Kidney (tissue), 14 donors: ENCODE results near the gene NAV3. TPM values are rescaled to one million over a fixed set of nuclear protein-coding genes. Genes with fewer than 3 reads are reported as not detected.

Source experiments
- DNase-seq, 5 donors: peaks; one replicate each; pipeline ENCODE4 v3.0.0-alpha.2; 2013 to 2020
- FAIRE-seq: peaks from 2 replicates; lab custom pipeline; 2012; peaks lifted over from hg19 to GRCh38; lab: Jason Lieb, UNC
- H3K27ac ChIP-seq, 2 donors: one replicate each; pipeline ENCODE4 v1.7.0; 2013; ENCODE audit warnings: low read depth in 2 of 2, low read length in 2 of 2, inconsistent platforms in 1 of 2
- H3K27me3 ChIP-seq: one replicate; pipeline ENCODE4 v1.7.1; 2013; ENCODE audit warnings: low read length, inconsistent platforms; ENCODE audit not compliant: control insufficient read depth, insufficient read depth
- H3K36me3 ChIP-seq, 3 donors: one replicate each; pipeline versions ENCODE4 v1.7.0 to v1.7.1; 2013; ENCODE audit warnings: low read length in 3 of 3, control low read depth in 1 of 3, inconsistent platforms in 1 of 3; ENCODE audit not compliant: insufficient read depth in 3 of 3, control insufficient read depth in 2 of 3
- H3K4me1 ChIP-seq, 3 donors: one replicate each; pipeline versions ENCODE4 v1.7.0 to v1.7.1; 2013; ENCODE audit warnings: low read length in 3 of 3, inconsistent platforms in 1 of 3, low read depth in 1 of 3; ENCODE audit not compliant: control insufficient read depth in 2 of 3, insufficient read depth in 2 of 3
- H3K4me3 ChIP-seq, 3 donors: one replicate each; pipeline versions ENCODE4 v1.7.0 to v1.8.1; 2013; ENCODE audit warnings: low read length in 3 of 3, control low read depth in 1 of 3, inconsistent platforms in 1 of 3
- H3K9ac ChIP-seq, 3 donors: one replicate each; pipeline versions ENCODE4 v1.7.0 to v1.7.1; 2013; ENCODE audit warnings: low read length in 3 of 3, control low read depth in 1 of 3, inconsistent platforms in 1 of 3
- H3K9me3 ChIP-seq, 3 donors: one replicate each; pipeline versions ENCODE4 v1.7.0 to v1.7.1; 2013; ENCODE audit warnings: low read length in 3 of 3, control low read depth in 1 of 3, inconsistent platforms in 1 of 3; ENCODE audit not compliant: control insufficient read depth in 2 of 3, insufficient read depth in 1 of 3
- intact Hi-C: fragments of 100-400 bp; cut with DNase I; formaldehyde crosslinking; loops from one replicate; pipeline ENCODE4 v1.11.1; 2022
- polyA plus RNA-seq: library from polyadenylated mRNA; stranded (reverse); fragments of 350-450 nt; fragmentation: Illumina TruSeq; extraction: RNeasy Lipid Tissue Mini Kit (QIAGEN cat#74804); gene quantifications from one replicate; pipeline ENCODE4 v1.2.3, GENCODE V29; 2014; ENCODE audit warnings: low read depth, low replicate concordance; ENCODE audit not compliant: insufficient read depth
- total RNA-seq: library from RNA; stranded (reverse); fragmentation: NEBNext Ultra II Directional; extraction: Animal tissue kit (Norgen Biotek cat#: 25700); gene quantifications from one replicate; pipeline ENCODE4 v1.2.1, GENCODE V29; 2021
- TF ChIP-seq, protein P1 (sequence below): IDR thresholded peaks from 3 replicates; pipeline ENCODE4 v1.5.1; 2012; ENCODE audit warnings: mild to moderate bottlenecking, moderate library complexity, borderline replicate concordance; ENCODE audit not compliant: insufficient read depth; ENCODE audit errors: extremely low read depth
- donor health status: control.
- donor health status: control.
- donor health status: control.
- donor health status: control.
- donor health status: control.
- donor health status: DM: yes; HTN: yes; CAD: no.
- donor health status: Normal renal cell carcinoma (clear cell type).

The NAV3 gene
- total and polyA plus RNA-seq, 2 donors from 2014 or later = 0.34 to 4.5 TPM

DNA sequence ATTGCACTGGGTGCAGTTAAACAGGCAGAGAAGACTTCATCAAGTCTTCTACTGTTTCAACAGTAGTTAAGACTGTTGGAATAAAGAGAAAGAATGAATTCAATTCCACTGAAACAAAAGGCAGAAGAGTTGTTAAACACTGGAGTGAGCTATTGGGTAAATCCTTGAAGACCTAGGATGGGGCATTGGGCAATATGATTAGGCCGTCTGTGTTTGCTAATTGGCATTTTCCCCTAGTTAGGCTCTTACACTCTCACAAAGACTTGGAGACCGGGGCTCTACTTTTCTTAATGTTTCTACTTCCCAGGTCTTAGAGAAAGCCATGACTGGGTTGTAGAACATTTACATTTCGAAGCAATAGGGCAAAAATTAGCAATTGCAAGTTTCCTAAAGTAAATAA lies 402.1 kb downstream of the NAV3 start:
- no peaks in the 10 kb centered on the region for H3K27me3 ChIP-seq
- FAIRE-seq (no peak), DNase-seq (no peak)
- no peaks in the 10 kb centered on the region for H3K36me3 ChIP-seq
- H3K4me1 ChIP-seq = no peaks in the 10 kb centered on the region
- TF ChIP-seq, protein P1, sequence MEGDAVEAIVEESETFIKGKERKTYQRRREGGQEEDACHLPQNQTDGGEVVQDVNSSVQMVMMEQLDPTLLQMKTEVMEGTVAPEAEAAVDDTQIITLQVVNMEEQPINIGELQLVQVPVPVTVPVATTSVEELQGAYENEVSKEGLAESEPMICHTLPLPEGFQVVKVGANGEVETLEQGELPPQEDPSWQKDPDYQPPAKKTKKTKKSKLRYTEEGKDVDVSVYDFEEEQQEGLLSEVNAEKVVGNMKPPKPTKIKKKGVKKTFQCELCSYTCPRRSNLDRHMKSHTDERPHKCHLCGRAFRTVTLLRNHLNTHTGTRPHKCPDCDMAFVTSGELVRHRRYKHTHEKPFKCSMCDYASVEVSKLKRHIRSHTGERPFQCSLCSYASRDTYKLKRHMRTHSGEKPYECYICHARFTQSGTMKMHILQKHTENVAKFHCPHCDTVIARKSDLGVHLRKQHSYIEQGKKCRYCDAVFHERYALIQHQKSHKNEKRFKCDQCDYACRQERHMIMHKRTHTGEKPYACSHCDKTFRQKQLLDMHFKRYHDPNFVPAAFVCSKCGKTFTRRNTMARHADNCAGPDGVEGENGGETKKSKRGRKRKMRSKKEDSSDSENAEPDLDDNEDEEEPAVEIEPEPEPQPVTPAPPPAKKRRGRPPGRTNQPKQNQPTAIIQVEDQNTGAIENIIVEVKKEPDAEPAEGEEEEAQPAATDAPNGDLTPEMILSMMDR = no peak
- H3K27ac ChIP-seq = no peak overlapping the region
- no peaks in the 10 kb centered on the region for H3K9me3 ChIP-seq
- H3K4me3 ChIP-seq = no peak overlapping the region
- H3K9ac ChIP-seq = no peak overlapping the region
- intact Hi-C loops = no loop called here

DNA sequence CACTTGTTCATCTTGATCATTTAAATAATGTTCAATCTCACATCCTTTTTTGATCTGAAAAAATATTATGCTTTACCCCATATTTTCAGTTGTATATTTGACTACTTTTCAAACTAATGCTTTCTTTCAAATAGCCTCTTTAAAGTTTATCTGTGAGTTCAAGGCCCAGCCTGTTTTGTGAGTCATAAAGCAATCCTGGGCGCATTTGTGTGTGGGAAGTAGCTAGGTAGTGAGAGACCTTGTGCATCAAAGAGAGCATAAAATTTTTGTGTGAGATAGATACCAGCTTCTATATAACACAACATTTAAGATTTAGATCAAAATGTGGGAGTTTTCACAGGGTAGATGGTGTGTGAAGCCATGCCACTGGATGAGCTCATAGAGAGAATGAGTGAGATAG lies 405.6 kb downstream of the NAV3 start:
- intact Hi-C loops = no loop called here
- TF ChIP-seq, protein P1 = no peak
- Histone ChIP-seq H3K9ac (no peak overlapping the region), H3K27ac (no peak overlapping the region), H3K4me3 (no peak overlapping the region), H3K9me3 (no peaks in the 10 kb centered on the region), H3K36me3 (no peaks in the 10 kb centered on the region), H3K4me1 (no peaks in the 10 kb centered on the region), H3K27me3 (no peaks in the 10 kb centered on the region)
- DNase-seq (no peak), FAIRE-seq (no peak)

DNA sequence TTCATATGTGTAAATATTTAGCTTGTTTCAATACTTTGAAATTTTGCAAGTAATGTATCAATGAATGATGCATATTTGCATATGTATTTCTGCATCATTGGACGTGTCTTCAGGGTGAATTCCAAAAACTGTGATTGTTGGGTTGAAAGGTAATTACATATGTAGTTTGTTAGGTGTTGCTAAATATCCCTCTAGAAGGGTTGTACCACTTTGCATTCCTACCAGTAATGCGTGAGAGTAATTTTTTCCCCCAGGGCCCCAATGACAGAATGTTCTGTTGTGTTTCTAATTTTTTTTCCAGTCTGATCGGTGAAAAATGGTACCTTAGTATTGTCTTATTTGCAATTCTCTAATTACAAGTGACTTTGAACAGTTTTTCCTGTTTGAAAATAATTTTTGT lies 408.9 kb downstream of the NAV3 start:
- intact Hi-C loops = no loop called here
- Histone ChIP-seq H3K27me3 (no peaks in the 10 kb centered on the region), H3K9ac (no peak overlapping the region), H3K4me3 (no peak overlapping the region), H3K4me1 (no peaks in the 10 kb centered on the region), H3K9me3 (no peaks in the 10 kb centered on the region), H3K27ac (no peak overlapping the region), H3K36me3 (no peaks in the 10 kb centered on the region)
- TF ChIP-seq, protein P1 = no peak
- no peak for DNase-seq
- FAIRE-seq = no peak

DNA sequence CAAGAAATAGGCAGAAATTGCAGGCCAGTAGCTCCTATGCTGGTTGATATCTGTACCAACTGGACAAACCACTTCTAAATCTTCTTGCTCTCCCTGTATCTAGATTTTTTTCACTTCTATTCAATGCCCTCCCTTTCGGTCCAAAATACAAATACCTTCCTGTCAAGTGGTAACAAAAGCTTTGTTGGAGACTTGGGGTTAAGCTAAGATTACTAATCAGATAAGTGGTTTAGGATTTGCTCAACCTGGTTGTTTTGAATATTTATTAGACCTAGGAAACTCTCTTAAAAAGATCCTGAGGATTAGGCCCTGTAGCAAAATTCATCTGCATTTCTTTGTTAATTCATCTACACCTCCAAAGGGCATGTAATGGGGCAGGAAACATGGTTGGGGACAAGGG lies 410.1 kb downstream of the NAV3 start:
- DNase-seq (no peak), FAIRE-seq (no peak)
- TF ChIP-seq, protein P1 = no peak
- Histone ChIP-seq H3K36me3 (no peaks in the 10 kb centered on the region), H3K9me3 (no peaks in the 10 kb centered on the region), H3K27me3 (no peaks in the 10 kb centered on the region), H3K4me3 (no peak overlapping the region), H3K9ac (no peak overlapping the region), H3K4me1 (no peaks in the 10 kb centered on the region), H3K27ac (no peak overlapping the region)
- intact Hi-C loops = no loop called here
